OCI-LY7 (cell line): ENCODE measurements around the gene LYRM2.

Experiments used
- EZH2phosphoT487 ChIP-seq: fragments of 200-600 bp; sonication (generic); IDR thresholded peaks from 2 replicates; pipeline ENCODE4 v1.6.1; 2018; ENCODE audit warnings: low read depth, borderline replicate concordance, mild to moderate bottlenecking, mixed run types, antibody characterized with exemption, low read length, moderate library complexity, mixed read lengths
- TF ChIP-seq, protein P1 (sequence below): fragments of 200-600 bp; sonication (generic); conservative IDR thresholded peaks from 2 replicates; pipeline ENCODE4 v1.5.1; 2014; ENCODE audit warnings: mild to moderate bottlenecking, antibody characterized with exemption, low read length, moderate library complexity, mixed read lengths

DNA sequence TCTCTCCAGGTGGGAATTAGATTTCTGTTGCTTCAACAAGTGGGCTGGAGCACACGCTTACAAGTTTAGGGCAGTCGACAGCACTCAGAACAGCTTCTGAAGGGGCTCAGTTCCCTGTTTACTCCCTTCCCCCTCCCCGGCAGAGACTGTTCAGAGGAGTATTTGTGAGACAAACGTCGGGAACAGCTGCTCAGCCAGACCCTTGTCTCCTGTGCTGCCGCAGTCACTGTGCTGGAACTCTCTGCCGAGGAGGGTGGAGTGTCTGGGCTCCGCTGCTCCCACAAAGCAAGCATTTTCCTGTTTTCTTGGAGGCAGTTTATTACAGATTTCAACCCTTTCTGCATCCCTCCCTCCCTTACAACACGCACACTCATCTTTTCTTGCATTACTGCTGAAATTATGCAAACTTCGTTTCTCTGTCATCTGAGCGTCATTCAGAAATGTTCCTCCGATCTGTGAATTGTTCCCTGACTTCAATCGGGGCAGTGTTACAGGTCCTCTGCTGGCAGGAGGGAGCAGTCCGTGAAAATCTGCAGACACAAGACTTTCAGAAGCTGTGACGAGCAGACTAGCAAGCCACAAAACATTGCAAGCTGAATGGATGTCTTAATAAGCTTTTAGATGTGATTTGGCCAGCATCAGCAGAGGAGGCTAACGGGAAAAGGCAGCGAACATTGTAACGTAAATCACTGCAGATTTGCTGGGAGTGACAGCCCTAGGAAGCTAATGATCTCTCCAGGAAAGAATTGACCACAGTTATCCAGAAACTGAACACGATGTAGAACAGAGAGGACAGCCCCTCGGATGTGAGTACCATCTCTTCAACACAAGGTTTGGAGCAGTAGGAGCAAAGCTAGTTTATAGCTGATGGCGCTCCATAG is 76.2 kb downstream of the LYRM2 start:
- TF ChIP-seq, protein P1, sequence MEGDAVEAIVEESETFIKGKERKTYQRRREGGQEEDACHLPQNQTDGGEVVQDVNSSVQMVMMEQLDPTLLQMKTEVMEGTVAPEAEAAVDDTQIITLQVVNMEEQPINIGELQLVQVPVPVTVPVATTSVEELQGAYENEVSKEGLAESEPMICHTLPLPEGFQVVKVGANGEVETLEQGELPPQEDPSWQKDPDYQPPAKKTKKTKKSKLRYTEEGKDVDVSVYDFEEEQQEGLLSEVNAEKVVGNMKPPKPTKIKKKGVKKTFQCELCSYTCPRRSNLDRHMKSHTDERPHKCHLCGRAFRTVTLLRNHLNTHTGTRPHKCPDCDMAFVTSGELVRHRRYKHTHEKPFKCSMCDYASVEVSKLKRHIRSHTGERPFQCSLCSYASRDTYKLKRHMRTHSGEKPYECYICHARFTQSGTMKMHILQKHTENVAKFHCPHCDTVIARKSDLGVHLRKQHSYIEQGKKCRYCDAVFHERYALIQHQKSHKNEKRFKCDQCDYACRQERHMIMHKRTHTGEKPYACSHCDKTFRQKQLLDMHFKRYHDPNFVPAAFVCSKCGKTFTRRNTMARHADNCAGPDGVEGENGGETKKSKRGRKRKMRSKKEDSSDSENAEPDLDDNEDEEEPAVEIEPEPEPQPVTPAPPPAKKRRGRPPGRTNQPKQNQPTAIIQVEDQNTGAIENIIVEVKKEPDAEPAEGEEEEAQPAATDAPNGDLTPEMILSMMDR: no peak
- no peak for TF ChIP-seq EZH2phosphoT487
